Thymus (tissue), 11 donors: Measurements from ENCODE around the gene AIP. TPM values are rescaled to one million over a fixed set of nuclear protein-coding genes. Genes with fewer than 3 reads are reported as not detected.
"Not testable (repeated sequence)": the region's sequence is repeated elsewhere in the genome, so short reads cannot be mapped to it uniquely, and the experiment has no call there.

Source experiments
- DNase-seq, 9 donors: peaks; one replicate each; pipeline ENCODE4 v3.0.0-alpha.2; 2013; ENCODE audit warnings: low spot score in 9 of 9, low read depth in 6 of 9, missing footprints in 1 of 9
- H3K27ac ChIP-seq, 2 donors: one replicate each; pipeline ENCODE4 v1.5.1; 2013; ENCODE audit warnings: control low read depth in 1 of 2, low read depth in 1 of 2, low read length in 1 of 2, mild to moderate bottlenecking in 1 of 2, moderate library complexity in 1 of 2
- H3K27me3 ChIP-seq, 2 donors: one replicate each; pipeline ENCODE4 v1.5.1; 2013; ENCODE audit warnings: low read length in 1 of 2; ENCODE audit not compliant: control insufficient read depth in 2 of 2, insufficient read depth in 1 of 2
- H3K36me3 ChIP-seq, 2 donors: one replicate each; pipeline ENCODE4 v1.5.1; 2013; ENCODE audit warnings: low read length in 1 of 2, mild to moderate bottlenecking in 1 of 2, moderate library complexity in 1 of 2; ENCODE audit not compliant: control insufficient read depth in 2 of 2, insufficient read depth in 2 of 2
- H3K4me1 ChIP-seq, 2 donors: one replicate each; pipeline ENCODE4 v1.5.1; 2013; ENCODE audit warnings: low read length in 2 of 2; ENCODE audit not compliant: control insufficient read depth in 2 of 2, insufficient read depth in 2 of 2
- H3K4me3 ChIP-seq, 2 donors: one replicate each; pipeline ENCODE4 v1.5.1; 2013; ENCODE audit warnings: low read length in 2 of 2, control low read depth in 1 of 2, mild to moderate bottlenecking in 1 of 2
- H3K9me3 ChIP-seq, 2 donors: one replicate each; pipeline ENCODE4 v1.5.1; 2013; ENCODE audit warnings: low read length in 1 of 2, mild to moderate bottlenecking in 1 of 2; ENCODE audit not compliant: control insufficient read depth in 2 of 2, insufficient read depth in 1 of 2
- WGBS: extraction: QIAGEN DNeasy Blood & Tissue Kit; methylation state at CpG from one replicate; pipeline ENCODE4 v1.1.7; 2013; 5-methylcytosine and 5-hydroxymethylcytosine counted together
- polyA plus RNA-seq: library from polyadenylated mRNA; stranded (reverse); fragments of 200-250 nt; gene quantifications from one replicate; pipeline ENCODE4 v1.2.3, GENCODE V29; 2013
- total RNA-seq: library from RNA; stranded (reverse); fragments of 120-200 nt; gene quantifications from one replicate; pipeline ENCODE4 v1.2.4, GENCODE V29; 2013
- donor health status: healthy.

Gene AIP
- total and polyA plus RNA-seq, 2 donors: 96.4 to 111 TPM

DNA sequence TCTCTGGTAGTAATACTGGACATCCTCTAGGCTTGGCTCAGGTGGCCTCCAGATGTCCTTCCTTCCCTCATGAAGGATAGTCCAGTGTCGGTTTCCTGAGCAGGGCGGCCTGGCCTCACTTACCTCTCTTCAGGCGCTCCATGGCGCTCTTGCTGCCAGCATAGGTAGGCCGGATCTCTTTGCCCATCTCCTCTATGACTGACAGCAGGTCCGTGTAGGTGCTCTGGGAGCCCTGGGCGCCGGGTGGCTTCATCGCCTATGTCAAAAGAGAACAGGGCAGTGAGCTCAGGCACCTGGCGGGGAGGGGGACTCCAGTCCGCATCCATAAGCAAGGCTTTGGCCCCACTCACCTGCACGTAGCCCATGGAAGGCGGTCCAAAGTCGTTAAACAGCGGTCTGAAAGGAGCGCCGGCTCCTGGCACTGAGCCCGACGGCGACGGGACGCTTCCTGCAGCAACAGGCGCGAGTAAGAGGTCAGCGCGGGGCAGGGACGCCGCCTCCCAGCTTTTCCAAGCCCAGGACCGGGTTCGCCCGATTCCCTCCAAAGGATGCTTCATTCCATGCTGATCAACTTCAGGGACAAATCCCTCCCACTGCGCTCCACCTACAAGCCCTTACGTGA is 24.5 kb downstream of the AIP start:
- WGBS: 44% methylated on average over 33 of the region's 33 CpGs
- no peaks in the 10 kb centered on the region for H3K9me3 ChIP-seq
- peaks cover 5 to 30% of the 10 kb centered on the region in 2 donors for H3K27me3 ChIP-seq
- peak in 1 of 9 donors; percentile 58 for DNase-seq
- peaks cover 8 to 17% of the 10 kb centered on the region in 2 donors for H3K36me3 ChIP-seq
- H3K4me3 ChIP-seq: peak overlapping the region; percentile 76 to 97
- peak overlapping the region; percentile 86 to 95 for H3K27ac ChIP-seq
- peaks cover 41 to 46% of the 10 kb centered on the region in 2 donors for H3K4me1 ChIP-seq

GRCh38 chr11:67507864-67508485 is 25.1 kb downstream of the AIP start, which contains the start of gene CDK2AP2:
Gene CDK2AP2, minus strand, starts transcription at chr11:67508162. Its CDS starts 80 bp downstream, at chr11:67508082.
- Histone ChIP-seq H3K36me3 (peaks cover 3 to 14% of the 10 kb centered on the region in 2 donors), H3K4me3 (peak within 1 kb of the TSS; percentile 76 to 97), H3K9me3 (no peaks in the 10 kb centered on the region), H3K4me1 (peaks cover 41 to 46% of the 10 kb centered on the region in 2 donors), H3K27me3 (peaks cover 5 to 33% of the 10 kb centered on the region in 2 donors), H3K27ac (peak within 1 kb of the TSS; percentile 95 to 97)
- DNase-seq: peak; percentile 92 to 99 (median 95)
- WGBS: under 1% methylated on average over 57 of the region's 57 CpGs

DNA sequence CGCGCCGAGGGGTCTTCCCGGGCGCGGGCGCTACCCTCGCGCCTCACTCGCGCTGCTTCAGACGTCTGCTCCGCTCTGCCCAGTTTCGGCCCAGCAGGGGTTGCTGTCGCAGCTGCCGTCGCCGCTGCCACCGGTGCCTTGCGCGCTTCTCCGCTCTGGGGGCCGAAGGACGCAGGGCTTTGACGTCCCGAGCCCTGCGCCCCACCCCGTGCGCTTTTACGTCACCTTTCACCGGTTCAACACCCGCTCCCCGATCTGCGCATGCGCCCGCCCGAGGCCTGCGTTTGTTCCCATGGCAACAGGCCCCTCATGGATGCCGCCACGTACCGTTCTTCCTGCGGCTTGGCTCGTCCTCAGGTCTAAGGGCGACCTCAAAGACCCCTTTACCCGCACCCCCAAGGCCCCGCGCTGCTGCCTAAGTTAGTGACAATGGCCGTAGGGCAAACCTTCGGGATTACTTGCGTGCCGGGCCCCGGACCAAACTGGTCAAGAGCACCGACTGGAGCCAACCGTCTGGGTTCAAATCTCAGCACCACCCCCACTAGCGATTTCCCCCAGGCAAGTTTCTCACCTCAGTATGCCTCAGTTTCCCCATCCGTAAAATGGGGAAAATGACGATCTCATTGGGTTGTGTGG is 25.8 kb downstream of the AIP start:
- Histone ChIP-seq H3K36me3 (peaks cover 3 to 14% of the 10 kb centered on the region in 2 donors), H3K9me3 (no peaks in the 10 kb centered on the region), H3K4me3 (peak overlapping the region; percentile 76 to 97), H3K27me3 (peaks cover 5 to 30% of the 10 kb centered on the region in 2 donors), H3K27ac (peak overlapping the region; percentile 95 to 97), H3K4me1 (peaks cover 35 to 41% of the 10 kb centered on the region in 2 donors)
- DNase-seq: peak; percentile 92 to 99 (median 96)
- 1% methylated on average over 57 of the region's 57 CpGs for WGBS

- H3K4me1 ChIP-seq: peaks cover 29 to 33% of the 10 kb centered on the region in 2 donors
Measured at GRCh38 chr11:67510023-67510345, 27.2 kb downstream of the AIP start.

DNA sequence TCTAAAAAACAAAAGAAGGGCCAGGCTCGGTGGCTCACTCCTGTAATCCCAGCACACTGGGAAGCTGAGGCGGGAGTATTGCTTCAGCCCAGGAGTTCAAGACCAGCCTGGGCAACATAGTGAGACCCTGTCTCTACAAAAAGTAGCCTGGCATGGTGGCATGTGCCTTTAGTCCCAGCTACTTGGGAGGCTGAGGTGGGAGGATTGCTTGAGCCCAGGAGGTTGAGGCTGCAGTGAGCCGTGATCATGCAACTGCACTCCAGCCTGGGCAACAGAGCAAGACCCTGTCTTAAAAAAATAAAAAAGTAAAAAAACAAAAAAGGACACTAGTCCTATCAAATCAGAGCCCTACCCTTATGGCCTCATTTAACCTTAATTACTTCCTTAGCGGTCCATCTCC is 28.7 kb downstream of the AIP start:
- H3K27me3 ChIP-seq: peaks cover 5 to 22% of the 10 kb centered on the region in 2 donors
- WGBS: 94% methylated on average over 4 of the region's 4 CpGs

More at GRCh38 chr11:67510023-67510345, 27.2 kb downstream of the AIP start:
- 63% methylated on average over 3 of the region's 3 CpGs for WGBS
- Histone ChIP-seq H3K27ac (no peak overlapping the region), H3K9me3 (no peaks in the 10 kb centered on the region), H3K4me3 (no peak overlapping the region), H3K27me3 (peaks cover 5 to 22% of the 10 kb centered on the region in 2 donors), H3K36me3 (peaks cover 3 to 14% of the 10 kb centered on the region in 2 donors)
- no peak for DNase-seq

GRCh38 chr11:67514116-67514515 is 31.3 kb downstream of the AIP start:
- H3K36me3 ChIP-seq: no peaks in the 10 kb centered on the region
- H3K4me1 ChIP-seq: peaks cover under 1 to 1% of the 10 kb centered on the region in 2 donors
- peaks cover 5 to 24% of the 10 kb centered on the region in 2 donors for H3K27me3 ChIP-seq
- DNase-seq: no peak
- no peaks in the 10 kb centered on the region for H3K9me3 ChIP-seq
- no peak overlapping the region for H3K27ac ChIP-seq
- H3K4me3 ChIP-seq: no peak overlapping the region
- 92% methylated on average over 7 of the region's 7 CpGs for WGBS

More for the DNA sequence above, 28.7 kb downstream of the AIP start:
- H3K9me3 ChIP-seq, H3K4me3 ChIP-seq, H3K27ac ChIP-seq, H3K36me3 ChIP-seq, DNase-seq: not testable (repeated sequence)
- peaks cover 16 to 20% of the 10 kb centered on the region in 2 donors for H3K4me1 ChIP-seq

DNA sequence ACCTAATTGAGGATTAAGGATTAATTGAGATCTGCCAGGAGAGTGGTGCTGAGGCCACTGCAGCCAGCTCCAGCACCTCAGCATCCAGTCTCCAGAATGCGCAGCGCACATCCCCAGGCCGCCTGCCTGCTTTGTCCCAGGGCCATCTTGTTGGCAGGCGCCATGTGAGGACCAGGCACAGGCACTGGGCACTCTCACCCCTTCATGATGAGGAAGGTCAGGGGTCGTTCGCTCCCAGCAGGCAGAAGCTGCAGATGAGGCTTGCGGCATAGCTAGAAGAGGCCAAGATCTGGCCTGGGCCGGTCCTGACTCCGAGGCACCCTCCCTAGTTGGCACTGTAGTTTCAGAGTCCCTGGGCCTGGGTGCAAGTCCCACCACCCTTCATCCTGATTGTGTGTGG is 34.0 kb downstream of the AIP start:
- Histone ChIP-seq H3K27ac (no peak overlapping the region), H3K36me3 (no peaks in the 10 kb centered on the region), H3K9me3 (no peaks in the 10 kb centered on the region), H3K4me1 (no peaks in the 10 kb centered on the region), H3K4me3 (no peak overlapping the region), H3K27me3 (peaks cover 3 to 16% of the 10 kb centered on the region in 2 donors)
- 97% methylated on average over 9 of the region's 9 CpGs for WGBS
- no peak for DNase-seq

GRCh38 chr11:67517784-67518552 is 35.1 kb downstream of the AIP start:
- Histone ChIP-seq H3K9me3 (no peaks in the 10 kb centered on the region), H3K4me1 (no peaks in the 10 kb centered on the region), H3K27ac (no peak overlapping the region), H3K36me3 (no peaks in the 10 kb centered on the region), H3K27me3 (peaks cover 0 to 8% of the 10 kb centered on the region in 2 donors), H3K4me3 (no peak overlapping the region)
- WGBS: 93% methylated on average over 10 of the region's 10 CpGs
- DNase-seq: no peak
